IgD-negative memory B cell (primary cell): ENCODE data around the gene MBTD1. TPM values are rescaled to one million over a fixed set of nuclear protein-coding genes. Genes with fewer than 3 reads are reported as not detected.
"Not testable (repeated sequence)": the region's sequence is repeated elsewhere in the genome, so short reads cannot be mapped to it uniquely, and the experiment has no call there.

Experiments
- H3K27ac Mint-ChIP-seq, 3 donors: one replicate each; pipeline ENCODE4 v1.8.0; 2020 to 2022; ENCODE audit warnings: mild to moderate bottlenecking in 3 of 3, mixed read lengths in 3 of 3, moderate library complexity in 1 of 3
- H3K27me3 Mint-ChIP-seq: one replicate; pipeline ENCODE4 v1.8.0; 2021; ENCODE audit warnings: mixed read lengths
- H3K36me3 Mint-ChIP-seq: one replicate; pipeline ENCODE4 v1.8.0; 2020; ENCODE audit warnings: mild to moderate bottlenecking, mixed read lengths
- H3K4me1 Mint-ChIP-seq, 3 donors: one replicate each; pipeline ENCODE4 v1.8.0; 2020 to 2022; ENCODE audit warnings: mixed read lengths in 3 of 3, mild to moderate bottlenecking in 1 of 3
- H3K4me3 Mint-ChIP-seq, 4 donors: one replicate each; pipeline ENCODE4 v1.8.0; 2020 to 2022; ENCODE audit warnings: mild to moderate bottlenecking in 4 of 4, mixed read lengths in 4 of 4, moderate library complexity in 3 of 4
- H3K9me3 Mint-ChIP-seq, 3 donors: one replicate each; pipeline ENCODE4 v1.8.0; 2020 to 2021; ENCODE audit warnings: mixed read lengths in 3 of 3, mild to moderate bottlenecking in 1 of 3
- polyA plus RNA-seq: library from polyadenylated mRNA; unstranded; fragments of 300-500 nt; fragmentation: Illumina TruSeq; gene quantifications from one replicate; pipeline ENCODE4 v1.2.3, GENCODE V29; 2021

The MBTD1 gene
- polyA plus RNA-seq, 1 donor from 2014 or later: 8.5 TPM

DNA sequence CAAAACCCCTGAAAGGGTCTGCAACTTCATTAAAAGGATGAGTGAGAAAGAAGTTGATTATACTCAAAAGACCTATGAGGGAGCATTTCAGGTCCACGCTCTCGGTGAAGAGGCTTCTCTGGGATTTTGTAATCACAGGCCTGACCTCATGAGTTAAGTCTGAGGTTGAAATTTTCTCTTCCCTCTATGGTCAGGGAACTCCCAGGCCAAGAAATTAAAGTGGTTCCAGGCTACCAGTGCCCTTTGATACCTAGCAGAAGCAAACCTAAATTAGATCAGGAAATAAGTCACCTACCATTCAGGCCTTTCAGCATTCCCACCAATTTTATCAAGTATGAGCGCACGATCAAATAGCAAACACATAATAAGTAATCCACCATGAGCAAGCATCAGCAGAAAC lies 27.9 kb downstream of the MBTD1 start:
- peaks cover 20 to 35% (median 27%) of the 10 kb centered on the region in 3 donors for H3K4me1 Mint-ChIP-seq
- no peak overlapping the region for H3K4me3 Mint-ChIP-seq
- H3K27me3 Mint-ChIP-seq: no peaks in the 10 kb centered on the region
- no peak overlapping the region for H3K27ac Mint-ChIP-seq
- H3K36me3 Mint-ChIP-seq: no peaks in the 10 kb centered on the region
- H3K9me3 Mint-ChIP-seq: no peaks in the 10 kb centered on the region

DNA sequence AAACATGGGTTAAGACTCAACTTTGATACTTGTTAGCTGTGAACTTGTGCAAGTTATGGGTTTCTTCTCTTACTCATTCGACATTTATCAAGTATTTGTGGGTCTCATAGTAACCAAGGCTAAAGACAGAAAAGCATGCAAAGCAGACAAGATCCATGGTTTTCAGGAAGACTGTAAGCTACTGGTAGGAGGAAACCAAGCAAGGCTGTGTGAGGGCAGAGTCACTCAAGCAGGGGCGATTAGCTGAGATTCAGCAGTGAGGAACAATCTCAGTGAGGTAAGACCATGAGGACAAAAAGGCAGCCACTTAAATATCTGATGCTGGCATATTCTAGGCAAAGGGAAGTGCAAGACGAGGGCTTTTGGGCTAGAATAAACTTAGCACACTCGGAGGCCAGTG lies 29.5 kb downstream of the MBTD1 start:
- Mint-ChIP-seq H3K27me3 (no peaks in the 10 kb centered on the region), H3K27ac (no peak overlapping the region), H3K4me1 (peaks cover 20 to 34% (median 22%) of the 10 kb centered on the region in 3 donors), H3K4me3 (peak overlapping the region in 1 of 4 donors; percentile 23), H3K36me3 (no peaks in the 10 kb centered on the region), H3K9me3 (no peaks in the 10 kb centered on the region)

DNA sequence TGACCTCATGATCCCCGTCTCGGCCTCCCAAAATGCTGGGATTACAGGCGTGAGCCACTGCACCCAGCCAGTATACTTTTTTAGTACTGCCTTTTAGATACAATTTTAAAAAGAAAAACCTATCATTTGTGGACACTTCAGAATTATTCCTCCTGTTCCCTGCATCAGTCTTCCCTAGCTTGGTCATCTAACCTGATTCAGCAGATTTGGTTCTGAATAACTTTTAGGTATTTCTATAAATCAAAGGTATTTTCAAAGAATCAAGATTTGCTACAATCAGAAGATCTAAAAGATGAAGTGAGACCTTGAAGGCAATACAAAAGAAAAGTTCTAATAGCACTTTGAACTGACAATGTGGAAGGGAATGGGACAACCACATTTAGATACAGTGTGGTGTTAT lies 30.0 kb downstream of the MBTD1 start:
- no peaks in the 10 kb centered on the region for H3K27me3 Mint-ChIP-seq
- no peak overlapping the region for H3K27ac Mint-ChIP-seq
- H3K36me3 Mint-ChIP-seq: peaks cover 2% of the 10 kb centered on the region
- H3K4me3 Mint-ChIP-seq: no peak overlapping the region
- H3K9me3 Mint-ChIP-seq: no peaks in the 10 kb centered on the region
- H3K4me1 Mint-ChIP-seq: peaks cover 22 to 38% (median 24%) of the 10 kb centered on the region in 3 donors

DNA sequence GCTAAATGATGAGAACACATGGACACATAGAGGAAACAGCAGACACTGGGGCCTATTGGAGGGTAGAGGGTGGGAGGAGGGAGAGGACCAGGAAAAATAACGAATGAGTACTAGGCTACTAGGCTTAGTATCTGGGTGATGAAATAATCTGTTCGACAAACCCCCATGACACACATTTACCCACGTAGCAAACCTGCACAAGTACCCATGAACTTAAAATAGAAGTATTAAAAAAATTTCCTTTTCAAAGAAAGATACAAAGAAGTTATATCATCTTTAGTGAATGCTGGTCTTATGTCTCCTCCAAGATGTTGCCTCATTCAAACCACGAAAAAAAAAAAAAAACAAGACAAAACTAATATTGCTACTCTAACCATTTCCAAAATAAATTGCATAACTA lies 31.7 kb downstream of the MBTD1 start:
- Mint-ChIP-seq H3K9me3 (no peaks in the 10 kb centered on the region), H3K27ac (no peak overlapping the region), H3K27me3 (no peaks in the 10 kb centered on the region), H3K4me3 (no peak overlapping the region), H3K36me3 (peaks cover 4% of the 10 kb centered on the region), H3K4me1 (peaks cover 28 to 43% (median 32%) of the 10 kb centered on the region in 3 donors)

DNA sequence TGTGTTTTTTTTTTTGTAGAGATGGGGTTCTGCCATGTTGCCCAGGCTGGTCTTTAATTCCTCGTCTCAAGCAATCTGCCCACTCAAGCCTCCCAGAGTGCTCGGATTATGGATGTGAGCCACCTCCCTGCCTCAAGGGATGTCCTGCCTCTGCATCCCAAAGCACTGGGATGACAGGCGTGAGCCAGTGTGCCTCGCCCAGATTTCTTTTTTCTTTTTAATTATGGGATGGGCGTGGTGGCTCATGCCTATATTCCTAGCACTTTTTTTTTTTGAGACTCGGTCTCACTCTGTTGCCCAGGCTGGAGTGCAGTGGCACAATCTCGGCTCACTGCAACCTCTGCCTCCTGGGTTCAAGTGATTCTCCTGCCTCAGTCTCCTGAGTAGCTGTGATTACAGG lies 34.3 kb downstream of the MBTD1 start:
- H3K27me3 Mint-ChIP-seq, H3K27ac Mint-ChIP-seq, H3K36me3 Mint-ChIP-seq, H3K9me3 Mint-ChIP-seq, H3K4me3 Mint-ChIP-seq: not testable (repeated sequence)
- peaks cover 24 to 35% (median 32%) of the 10 kb centered on the region in 3 donors for H3K4me1 Mint-ChIP-seq

DNA sequence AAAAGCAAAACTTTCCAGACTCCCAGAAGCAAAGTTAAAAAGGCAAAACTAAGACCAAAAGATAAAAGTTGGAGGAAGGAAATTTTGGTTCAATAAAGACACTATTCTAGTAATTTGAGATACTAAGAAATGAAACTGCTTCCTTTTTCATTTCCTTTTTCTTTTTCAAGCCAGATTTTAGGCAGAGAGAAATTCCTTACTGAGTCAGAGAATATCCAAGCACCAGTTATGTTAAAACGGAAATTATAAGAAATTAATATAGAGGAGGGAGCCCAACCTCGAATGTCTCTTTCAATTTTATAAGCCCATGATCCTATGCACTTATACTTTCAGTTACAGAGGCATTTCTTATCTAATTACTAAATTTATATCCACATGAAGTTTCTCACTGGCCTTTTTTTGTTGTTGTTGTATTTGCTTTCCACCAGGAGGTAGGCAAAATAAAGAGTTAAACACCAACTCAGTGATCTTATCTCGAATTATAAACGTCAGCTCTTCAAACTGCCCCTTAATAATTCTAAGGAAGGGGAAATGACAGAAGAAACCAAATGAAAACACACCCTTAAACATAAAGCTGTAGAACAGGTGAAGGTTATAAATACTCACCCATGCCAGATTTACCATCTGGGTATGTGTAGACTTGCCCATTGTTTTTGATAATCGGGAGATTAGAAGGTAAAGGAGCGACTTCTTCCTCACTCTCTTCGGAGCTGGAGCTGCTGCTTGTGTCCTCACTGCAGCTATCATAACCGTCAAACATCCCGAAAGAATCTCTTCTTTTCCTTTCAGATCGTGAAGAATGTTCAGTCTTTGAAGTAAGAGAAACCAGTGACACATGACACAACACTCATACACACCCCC lies 35.2 kb downstream of the MBTD1 start:
- Mint-ChIP-seq H3K4me3 (no peak overlapping the region), H3K36me3 (peaks cover 4% of the 10 kb centered on the region), H3K27ac (peak overlapping the region in 2 of 3 donors; percentile 48 to 58), H3K4me1 (peaks cover 16 to 26% (median 26%) of the 10 kb centered on the region in 3 donors), H3K27me3 (no peaks in the 10 kb centered on the region), H3K9me3 (no peaks in the 10 kb centered on the region)

DNA sequence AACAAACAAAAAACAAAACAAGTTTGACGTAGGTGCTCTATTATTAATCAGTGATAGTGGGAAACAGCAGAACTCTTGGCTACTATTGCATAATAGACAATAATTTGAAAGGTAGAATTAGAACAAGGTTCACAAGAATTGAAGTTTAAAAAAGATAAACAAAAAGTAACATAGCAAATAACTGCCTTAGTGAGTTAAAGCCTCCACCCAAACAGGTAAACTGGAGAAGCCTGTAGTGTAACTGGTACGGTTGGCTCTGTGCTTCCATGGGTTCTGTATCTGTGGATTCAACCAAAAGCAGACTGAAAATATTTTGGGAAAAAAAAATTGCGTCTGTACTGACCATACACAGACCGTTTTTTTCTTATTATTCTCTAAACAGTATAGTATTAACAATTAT lies 38.5 kb downstream of the MBTD1 start:
- Mint-ChIP-seq H3K4me1 (peaks cover 12 to 19% (median 13%) of the 10 kb centered on the region in 3 donors), H3K9me3 (no peaks in the 10 kb centered on the region), H3K27ac (no peak overlapping the region), H3K36me3 (peaks cover 6% of the 10 kb centered on the region), H3K27me3 (no peaks in the 10 kb centered on the region), H3K4me3 (no peak overlapping the region)

DNA sequence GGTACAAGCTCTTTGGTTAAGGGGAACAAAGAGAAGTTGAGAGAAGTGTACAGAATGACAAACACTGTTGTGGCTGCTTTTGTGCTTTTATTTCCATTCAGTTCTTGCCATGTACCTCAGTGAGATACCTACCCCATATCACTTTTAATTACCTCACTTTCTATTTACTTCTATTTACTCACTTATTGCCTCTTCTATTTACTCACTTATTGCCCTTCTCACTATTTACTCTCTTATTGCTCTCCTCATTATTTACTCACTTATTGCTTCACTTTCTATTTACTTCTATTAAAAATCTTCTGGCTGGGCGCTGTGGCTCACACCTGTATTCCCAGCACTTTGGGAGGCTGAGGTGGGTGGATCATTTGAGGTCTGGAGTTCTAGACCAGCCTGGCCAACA lies 41.9 kb downstream of the MBTD1 start:
- Mint-ChIP-seq H3K4me1 (peaks cover 0 to 4% (median 1%) of the 10 kb centered on the region in 3 donors), H3K27me3 (no peaks in the 10 kb centered on the region), H3K4me3 (no peak overlapping the region), H3K36me3 (peaks cover 4% of the 10 kb centered on the region), H3K9me3 (no peaks in the 10 kb centered on the region), H3K27ac (no peak overlapping the region)

DNA sequence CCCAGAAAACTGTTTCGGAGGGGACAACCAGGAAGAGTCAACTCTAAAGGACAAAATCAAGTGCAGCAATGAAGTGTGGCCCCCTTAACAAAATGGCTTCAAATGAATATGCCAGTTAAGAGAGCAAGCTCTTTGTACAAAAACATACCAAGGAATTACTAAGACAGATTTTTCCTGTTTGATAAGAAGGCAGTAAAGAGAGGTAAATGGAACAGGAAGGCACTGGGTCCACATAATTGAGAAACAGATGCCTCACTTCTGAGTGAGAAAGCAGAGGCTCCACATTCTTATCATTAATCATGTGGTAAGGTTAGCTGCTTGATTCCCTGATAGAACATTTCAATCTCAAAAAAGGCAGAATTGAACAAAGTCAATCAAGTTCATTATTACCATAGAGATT lies 44.9 kb downstream of the MBTD1 start:
- Mint-ChIP-seq H3K9me3 (no peaks in the 10 kb centered on the region), H3K27ac (no peak overlapping the region), H3K36me3 (peaks cover 7% of the 10 kb centered on the region), H3K4me1 (peaks cover 0 to 1% (median 0%) of the 10 kb centered on the region in 3 donors), H3K4me3 (no peak overlapping the region), H3K27me3 (no peaks in the 10 kb centered on the region)

DNA sequence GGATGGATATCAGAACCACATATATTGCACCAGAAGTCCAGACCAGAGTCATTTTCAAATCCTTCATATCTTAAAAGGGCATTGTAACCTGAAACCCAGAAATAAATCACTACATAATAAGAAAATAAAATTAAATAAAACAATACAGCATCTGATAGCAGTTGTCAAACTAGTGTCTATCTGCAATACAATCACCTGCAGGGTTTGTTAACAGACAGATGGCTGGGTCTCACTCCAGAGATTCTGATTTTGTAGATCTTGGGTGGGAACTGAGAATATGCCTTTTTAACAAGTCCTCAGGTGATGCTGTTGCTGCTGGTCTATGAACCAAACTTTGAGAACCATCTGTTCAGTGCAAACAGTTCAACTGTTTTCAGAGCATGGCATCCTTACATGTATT lies 56.0 kb downstream of the MBTD1 start:
- Mint-ChIP-seq H3K27me3 (no peaks in the 10 kb centered on the region), H3K36me3 (peaks cover 7% of the 10 kb centered on the region), H3K27ac (no peak overlapping the region), H3K9me3 (no peaks in the 10 kb centered on the region), H3K4me3 (no peak overlapping the region), H3K4me1 (peaks cover 0 to 2% (median 0%) of the 10 kb centered on the region in 3 donors)

DNA sequence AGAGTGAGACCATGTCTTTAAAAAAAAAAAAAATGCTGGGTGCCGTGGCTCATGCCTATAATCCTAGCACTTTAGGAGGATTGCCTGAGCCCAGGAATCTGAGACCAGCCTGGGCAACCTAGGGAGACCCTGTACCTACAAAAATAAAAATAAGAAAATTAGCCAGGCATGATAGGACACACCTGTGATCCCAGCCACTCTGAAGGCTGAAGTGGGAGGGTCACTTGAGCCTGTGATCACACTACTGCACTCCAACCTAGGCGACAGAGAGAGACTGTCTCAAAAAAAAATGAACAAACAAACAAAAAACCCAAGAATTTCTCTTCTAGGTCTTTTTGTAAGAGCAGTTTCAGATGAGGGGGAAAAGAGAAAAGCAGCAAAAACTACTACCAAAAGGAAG lies 59.0 kb downstream of the MBTD1 start:
- no peak overlapping the region for H3K4me3 Mint-ChIP-seq
- H3K27me3 Mint-ChIP-seq: no peaks in the 10 kb centered on the region
- no peak overlapping the region for H3K27ac Mint-ChIP-seq

DNA sequence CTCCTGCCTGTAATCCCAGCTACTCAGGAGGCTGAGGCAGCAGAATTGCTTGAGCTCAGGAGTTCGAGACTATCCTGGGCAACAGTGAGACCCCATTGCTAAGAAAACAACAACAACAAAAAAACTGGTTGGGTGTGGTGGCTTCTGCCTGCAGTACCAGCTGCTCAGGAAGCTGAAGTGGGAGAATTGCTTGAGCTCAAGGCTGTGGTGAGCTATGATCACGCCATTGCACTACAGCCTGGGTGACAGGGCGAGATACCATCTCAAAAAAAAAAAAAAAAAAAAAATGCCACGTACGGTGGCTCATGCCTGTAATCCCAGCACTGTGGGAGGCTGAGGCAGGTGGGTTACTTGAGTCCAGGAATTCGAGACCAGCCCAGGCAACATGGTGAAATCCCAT lies 59.6 kb downstream of the MBTD1 start:
- no peak overlapping the region for H3K4me3 Mint-ChIP-seq
- no peaks in the 10 kb centered on the region for H3K9me3 Mint-ChIP-seq
- no peak overlapping the region for H3K27ac Mint-ChIP-seq
- no peaks in the 10 kb centered on the region for H3K27me3 Mint-ChIP-seq
- peaks cover 9% of the 10 kb centered on the region for H3K36me3 Mint-ChIP-seq
- H3K4me1 Mint-ChIP-seq: peaks cover 0 to 5% (median 0%) of the 10 kb centered on the region in 3 donors

More for the DNA sequence above, 59.0 kb downstream of the MBTD1 start:
- Mint-ChIP-seq H3K36me3 (peaks cover 9% of the 10 kb centered on the region), H3K9me3 (no peaks in the 10 kb centered on the region), H3K4me1 (peaks cover 0 to 5% (median 0%) of the 10 kb centered on the region in 3 donors)

DNA sequence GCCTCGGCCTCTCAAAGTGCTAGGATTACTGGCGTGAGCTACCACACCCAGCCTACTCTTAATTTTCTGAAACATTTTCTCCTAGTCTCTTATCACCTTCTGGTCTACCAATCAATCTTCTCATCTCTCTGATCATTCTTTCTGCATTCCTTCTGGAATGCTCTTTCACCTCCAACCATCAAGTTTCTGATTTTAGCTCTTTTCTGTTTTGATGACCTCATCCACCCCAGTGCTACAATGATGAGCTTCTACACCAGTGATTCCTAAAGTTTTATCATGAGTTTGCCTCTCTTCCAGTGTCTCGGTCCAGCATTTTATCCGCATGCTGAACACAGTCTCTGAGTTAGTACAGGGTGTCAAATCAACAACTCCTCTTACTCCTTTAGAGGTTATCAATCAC lies 62.1 kb downstream of the MBTD1 start:
- peaks cover 0 to 5% (median 0%) of the 10 kb centered on the region in 3 donors for H3K4me1 Mint-ChIP-seq
- no peaks in the 10 kb centered on the region for H3K9me3 Mint-ChIP-seq
- H3K36me3 Mint-ChIP-seq: peaks cover 12% of the 10 kb centered on the region
- peak overlapping the region in 1 of 3 donors; percentile 60 for H3K27ac Mint-ChIP-seq
- no peak overlapping the region for H3K4me3 Mint-ChIP-seq
- H3K27me3 Mint-ChIP-seq: no peaks in the 10 kb centered on the region

DNA sequence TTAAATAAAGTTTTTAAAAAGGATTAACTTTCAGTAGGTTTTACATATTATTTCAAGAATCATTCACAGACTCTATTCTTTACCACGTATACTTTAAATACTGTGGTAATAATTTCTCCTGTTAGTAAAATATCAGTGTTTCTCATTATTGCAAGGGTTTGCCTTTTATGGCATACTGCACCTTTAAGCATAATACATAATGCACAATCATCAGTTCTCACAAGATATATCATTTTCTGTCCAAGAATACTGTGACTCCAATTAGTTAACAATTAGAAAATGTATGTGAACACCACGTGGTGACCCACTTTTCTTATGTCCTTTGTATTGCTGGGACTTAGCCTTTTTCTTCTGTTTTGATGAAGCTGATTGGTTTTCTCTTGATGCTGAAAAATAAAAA lies 68.0 kb downstream of the MBTD1 start:
- H3K4me3 Mint-ChIP-seq: no peak overlapping the region
- no peaks in the 10 kb centered on the region for H3K9me3 Mint-ChIP-seq
- peaks cover 4% of the 10 kb centered on the region for H3K36me3 Mint-ChIP-seq
- H3K27ac Mint-ChIP-seq: no peak overlapping the region
- no peaks in the 10 kb centered on the region for H3K27me3 Mint-ChIP-seq
- H3K4me1 Mint-ChIP-seq: no peaks in the 10 kb centered on the region

DNA sequence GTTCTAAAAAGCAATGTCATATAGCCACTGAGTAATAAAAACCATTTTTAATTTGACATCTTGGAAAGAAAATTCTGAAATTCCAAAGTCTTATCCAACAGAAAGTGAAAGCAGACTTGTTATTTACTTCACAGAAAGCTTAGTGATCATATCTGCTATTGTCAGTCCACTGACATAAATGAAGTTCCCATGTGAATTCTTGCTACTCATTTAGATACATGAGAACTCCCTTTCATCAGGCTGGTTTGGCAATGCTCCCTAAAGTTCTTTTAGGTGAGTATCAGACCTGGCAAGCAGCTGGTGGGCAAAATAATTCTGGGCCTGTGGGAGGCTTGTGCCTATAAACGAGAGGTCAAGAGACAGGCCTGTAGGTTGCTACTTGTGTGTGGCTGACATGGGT lies 70.2 kb downstream of the MBTD1 start:
- H3K36me3 Mint-ChIP-seq: peaks cover 3% of the 10 kb centered on the region

DNA sequence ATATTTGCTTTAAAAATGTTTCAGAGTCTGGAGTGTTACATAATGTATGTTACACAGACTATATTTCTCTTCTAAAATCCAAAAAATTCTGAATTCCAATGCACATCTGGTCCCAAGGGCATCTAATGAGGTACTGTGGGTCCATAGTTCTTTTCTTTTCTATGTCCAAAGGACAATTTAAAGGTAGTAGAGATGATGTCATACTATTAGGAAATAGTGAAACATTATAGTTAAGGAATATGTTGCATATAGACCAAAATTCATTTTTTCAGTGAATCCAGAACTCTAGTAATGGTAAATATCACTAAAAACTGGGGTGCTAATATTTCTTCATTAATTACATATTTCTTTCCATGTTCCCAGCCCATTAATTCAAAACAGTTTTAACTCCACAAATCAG lies 70.7 kb downstream of the MBTD1 start:
- Mint-ChIP-seq H3K27me3 (no peaks in the 10 kb centered on the region), H3K4me1 (no peaks in the 10 kb centered on the region), H3K4me3 (no peak overlapping the region), H3K27ac (no peak overlapping the region), H3K36me3 (peaks cover 5% of the 10 kb centered on the region), H3K9me3 (no peaks in the 10 kb centered on the region)

More for the DNA sequence above, 70.2 kb downstream of the MBTD1 start:
- Mint-ChIP-seq H3K4me1 (no peaks in the 10 kb centered on the region), H3K9me3 (no peaks in the 10 kb centered on the region), H3K27me3 (no peaks in the 10 kb centered on the region), H3K4me3 (no peak overlapping the region), H3K27ac (no peak overlapping the region)
